GM18873 (cell line): ENCODE data around the gene VWA3A.

Experiments used
- ATAC-seq: cut with Tn5 transposase; IDR thresholded peaks from one replicate; pipeline ENCODE4 v1.9.1; 2021; ENCODE audit warnings: mild to moderate bottlenecking, moderate library complexity, moderate number of reproducible peaks; ENCODE audit not compliant: unreplicated experiment, low FRiP score

VWA3A gene

GRCh38 chr16:22181426-22181825 is 89.1 kb downstream of the VWA3A start:
- no peak for ATAC-seq

- ATAC-seq = no peak
These were observed 89.5 kb downstream of the VWA3A start for GRCh38 chr16:22181843-22182242.

- no peak for ATAC-seq
These were observed 91.0 kb downstream of the VWA3A start for GRCh38 chr16:22183335-22183734.

GRCh38 chr16:22183901-22184614 is 91.7 kb downstream of the VWA3A start:
- ATAC-seq = no peak

GRCh38 chr16:22184615-22184968 is 92.3 kb downstream of the VWA3A start:
- ATAC-seq = no peak

- ATAC-seq = no peak
These were observed 94.2 kb downstream of the VWA3A start for GRCh38 chr16:22186517-22186916.

- ATAC-seq = no peak
These were observed 95.9 kb downstream of the VWA3A start for GRCh38 chr16:22188267-22188594.

- ATAC-seq = no peak
These were observed 96.5 kb downstream of the VWA3A start for GRCh38 chr16:22188595-22189442.

- no peak for ATAC-seq
These were observed 97.2 kb downstream of the VWA3A start for GRCh38 chr16:22189473-22190080.

- ATAC-seq = peak; percentile 51
These were observed 97.9 kb downstream of the VWA3A start for GRCh38 chr16:22190081-22190775.

- ATAC-seq = peak; percentile 42
These were observed 98.6 kb downstream of the VWA3A start for GRCh38 chr16:22190776-22191531.

- ATAC-seq = no peak
These were observed 99.4 kb downstream of the VWA3A start for GRCh38 chr16:22191532-22192260.

- ATAC-seq = peak; percentile 20
These were observed 100.1 kb downstream of the VWA3A start for GRCh38 chr16:22192261-22193062.

- ATAC-seq = no peak
These were observed 100.7 kb downstream of the VWA3A start for GRCh38 chr16:22193063-22193411.

GRCh38 chr16:22194707-22195444 is 102.5 kb downstream of the VWA3A start:
- no peak for ATAC-seq

GRCh38 chr16:22195445-22195694 is 103.0 kb downstream of the VWA3A start:
- no peak for ATAC-seq

- no peak for ATAC-seq
These were observed 103.6 kb downstream of the VWA3A start for GRCh38 chr16:22195695-22196558.
